Measurements from ENCODE around the gene SMCO1. TPM values are rescaled to one million over a fixed set of nuclear protein-coding genes. Genes with fewer than 3 reads are reported as not detected.
A peak's percentile ranks its signal among the peaks of the same experiment; 100 is the strongest.

SMCO1 gene
- polyA plus RNA-seq, 3 donors = not detected

GRCh38 chr3:196477678-196478077 lies 37.5 kb downstream of the SMCO1 start:
- Mint-ChIP-seq H3K27ac (no peak overlapping the region), H3K27me3 (ENCODE audit: low read depth in 3 of 3) (no peaks in the 10 kb centered on the region), H3K4me3 (no peak overlapping the region), H3K9me3 (peaks cover 0 to 2% (median 0%) of the 10 kb centered on the region in 7 donors), H3K36me3 (peaks cover 49 to 95% of the 10 kb centered on the region in 2 donors), H3K4me1 (no peaks in the 10 kb centered on the region)
- Histone ChIP-seq H3K4me3 (replicated peaks in 1 of 3; ENCODE audit: low read depth in 2 of 3, low read length in 3 of 3) (no peak overlapping the region), H3K79me2 (ENCODE audit: insufficient read depth, low read length) (no peaks in the 10 kb centered on the region), H2AFZ (ENCODE audit: insufficient read depth, low read depth, low read length, poor library complexity, severe bottlenecking) (no peak overlapping the region), H3K4me2 (replicated peaks; ENCODE audit: extremely low read depth, low read length, poor library complexity, severe bottlenecking) (no peak overlapping the region), H3K9me3 (replicated peaks in 1 of 2; ENCODE audit: control insufficient read depth in 1 of 2, insufficient read depth in 1 of 2, low read length in 2 of 2) (no peaks in the 10 kb centered on the region), H3K36me3 (replicated peaks in 1 of 2; ENCODE audit: control insufficient read depth in 1 of 2, insufficient read depth in 2 of 2, low read length in 2 of 2) (peaks cover 72 to 95% of the 10 kb centered on the region in 2 donors), H3K9ac (ENCODE audit: insufficient read depth, low read length, poor library complexity, severe bottlenecking) (no peak overlapping the region), H3K27ac (ENCODE audit: low read depth in 1 of 2, low read length in 2 of 2) (no peak overlapping the region), H4K20me1 (ENCODE audit: insufficient read depth, low read length) (no peaks in the 10 kb centered on the region), H3K4me1 (ENCODE audit: control insufficient read depth in 1 of 2, insufficient read depth in 2 of 2, low read length in 2 of 2) (no peaks in the 10 kb centered on the region), H3K27me3 (ENCODE audit: control insufficient read depth in 2 of 2, insufficient read depth in 2 of 2, low read length in 2 of 2) (no peaks in the 10 kb centered on the region)
- DNase-seq = no peak
- intact Hi-C loops (cut with micrococcal nuclease) = no loop called here
- whole genome bisulfite sequencing (ENCODE audit: insufficient coverage) = 100% methylated on average over 1 of the region's 4 CpGs
- no peak for TF ChIP-seq CTCF (IDR thresholded peaks at IDR 0.05)

DNA sequence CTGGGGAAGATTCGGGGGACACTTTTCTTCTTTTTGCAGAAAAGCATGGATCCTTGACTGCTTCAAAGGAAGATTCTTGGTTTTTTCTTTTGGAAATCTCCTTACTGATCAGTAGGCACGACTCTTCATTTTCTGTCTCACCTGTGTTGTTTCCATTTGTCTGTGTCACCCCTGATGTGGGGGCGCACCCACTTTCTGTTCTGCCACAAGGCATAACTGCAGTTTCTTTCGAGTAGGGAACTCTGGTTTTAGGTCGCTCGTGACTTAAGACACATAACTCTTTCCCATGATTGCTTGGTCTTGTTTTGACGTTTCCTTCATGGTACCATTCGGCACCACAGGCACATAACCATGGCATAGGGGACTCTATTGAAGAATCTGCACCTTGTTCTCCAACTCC lies 42.9 kb downstream of the SMCO1 start:
- H3K27ac Mint-ChIP-seq = peak overlapping the region in 1 of 7 donors; percentile 7
- H3K4me3 Mint-ChIP-seq = no peak overlapping the region
- Histone ChIP-seq H3K4me2 (replicated peaks; ENCODE audit: extremely low read depth, low read length, poor library complexity, severe bottlenecking) (no peak overlapping the region), H3K4me3 (replicated peaks in 1 of 3; ENCODE audit: low read depth in 2 of 3, low read length in 3 of 3) (no peak overlapping the region), H3K27ac (ENCODE audit: low read depth in 1 of 2, low read length in 2 of 2) (no peak overlapping the region), H3K9ac (ENCODE audit: insufficient read depth, low read length, poor library complexity, severe bottlenecking) (no peak overlapping the region), H3K27me3 (ENCODE audit: control insufficient read depth in 2 of 2, insufficient read depth in 2 of 2, low read length in 2 of 2) (no peaks in the 10 kb centered on the region), H3K4me1 (ENCODE audit: control insufficient read depth in 1 of 2, insufficient read depth in 2 of 2, low read length in 2 of 2) (no peaks in the 10 kb centered on the region), H3K36me3 (replicated peaks in 1 of 2; ENCODE audit: control insufficient read depth in 1 of 2, insufficient read depth in 2 of 2, low read length in 2 of 2) (peaks cover 58 to 88% of the 10 kb centered on the region in 2 donors), H4K20me1 (ENCODE audit: insufficient read depth, low read length) (peaks cover 9% of the 10 kb centered on the region), H2AFZ (ENCODE audit: insufficient read depth, low read depth, low read length, poor library complexity, severe bottlenecking) (no peak overlapping the region), H3K9me3 (replicated peaks in 1 of 2; ENCODE audit: control insufficient read depth in 1 of 2, insufficient read depth in 1 of 2, low read length in 2 of 2) (no peaks in the 10 kb centered on the region), H3K79me2 (ENCODE audit: insufficient read depth, low read length) (peaks cover 12% of the 10 kb centered on the region)
- TF ChIP-seq CTCF (IDR thresholded peaks at IDR 0.05) = no peak
- H3K9me3 Mint-ChIP-seq = peaks cover 0 to 2% (median 0%) of the 10 kb centered on the region in 7 donors
- H3K4me1 Mint-ChIP-seq = no peaks in the 10 kb centered on the region
- no peaks in the 10 kb centered on the region for H3K27me3 Mint-ChIP-seq (ENCODE audit: low read depth in 3 of 3)
- H3K36me3 Mint-ChIP-seq = peaks cover 56 to 87% of the 10 kb centered on the region in 2 donors
- no peak for DNase-seq
- WGBS (ENCODE audit: insufficient coverage) = 97% methylated on average over 7 of the region's 8 CpGs
- intact Hi-C loops (cut with micrococcal nuclease) = no loop called here
